Trophoblast cell (in vitro differentiated cells and primary cell): ENCODE results near the gene ZBTB20.

Experiments used
- DNase-seq, 2 donors: peaks; one replicate each; pipeline ENCODE4 v3.0.0-alpha.2; 2016
- H2AFZ ChIP-seq: 2 replicates; pipeline ENCODE4 v1.6.1; 2013; ENCODE audit warnings: low read length, moderate library complexity, mild to moderate bottlenecking; ENCODE audit not compliant: insufficient read depth, poor library complexity
- H2AK5ac ChIP-seq: 2 replicates; pipeline ENCODE4 v1.6.1; 2013; ENCODE audit warnings: mild to moderate bottlenecking, low read length
- H2BK120ac ChIP-seq: 2 replicates; pipeline ENCODE4 v1.6.1; 2013; ENCODE audit warnings: low read length, mild to moderate bottlenecking, moderate library complexity; ENCODE audit not compliant: insufficient read depth, poor library complexity
- H2BK12ac ChIP-seq: 2 replicates; pipeline ENCODE4 v1.6.1; 2013; ENCODE audit warnings: mild to moderate bottlenecking, low read length, moderate library complexity
- H2BK5ac ChIP-seq: 2 replicates; pipeline ENCODE4 v1.6.1; 2013; ENCODE audit warnings: low read length, low read depth, moderate library complexity, mild to moderate bottlenecking; ENCODE audit not compliant: poor library complexity
- H3K14ac ChIP-seq: 2 replicates; pipeline ENCODE4 v1.6.1; 2013; ENCODE audit warnings: mild to moderate bottlenecking, low read length
- H3K18ac ChIP-seq: 2 replicates; pipeline ENCODE4 v1.6.1; 2013; ENCODE audit warnings: mild to moderate bottlenecking, low read length
- H3K23ac ChIP-seq: 2 replicates; pipeline ENCODE4 v1.6.1; 2013; ENCODE audit warnings: low read length
- H3K27ac ChIP-seq: 2 replicates; pipeline ENCODE4 v1.5.1; 2013; ENCODE audit warnings: low read depth, mild to moderate bottlenecking, inconsistent platforms, low read length, moderate library complexity
- H3K27me3 ChIP-seq: 2 replicates; pipeline ENCODE4 v1.6.1; 2013; ENCODE audit warnings: inconsistent platforms, mild to moderate bottlenecking, low read length, moderate library complexity; ENCODE audit not compliant: insufficient read depth
- H3K36me3 ChIP-seq, 2 experiments: 1 replicate in 1 of 2; 2 replicates in 1 of 2; pipeline ENCODE4 v1.6.1; 2013; ENCODE audit warnings: low read length in 2 of 2, mild to moderate bottlenecking in 2 of 2, moderate library complexity in 1 of 2; ENCODE audit not compliant: insufficient read depth in 2 of 2, control insufficient read depth in 1 of 2
- H3K4ac ChIP-seq: 2 replicates; pipeline ENCODE4 v1.6.1; 2013; ENCODE audit warnings: low read depth, mild to moderate bottlenecking, low read length, moderate library complexity
- H3K4me1 ChIP-seq, 2 experiments: 1 replicate in 1 of 2; 2 replicates in 1 of 2; pipeline ENCODE4 v1.6.1; 2013; ENCODE audit warnings: low read length in 2 of 2, mild to moderate bottlenecking in 2 of 2, moderate library complexity in 1 of 2; ENCODE audit not compliant: insufficient read depth in 2 of 2, control insufficient read depth in 1 of 2
- H3K4me2 ChIP-seq: 2 replicates; pipeline ENCODE4 v1.6.1; 2013; ENCODE audit warnings: inconsistent platforms, mild to moderate bottlenecking, low read length, moderate library complexity
- H3K4me3 ChIP-seq: 2 replicates; pipeline ENCODE4 v1.5.1; 2013; ENCODE audit warnings: mild to moderate bottlenecking, low read depth, low read length, inconsistent platforms
- H3K79me1 ChIP-seq: one replicate; pipeline ENCODE4 v1.6.1; 2013; ENCODE audit warnings: low read length
- H3K79me2 ChIP-seq: 2 replicates; pipeline ENCODE4 v1.6.1; 2013; ENCODE audit warnings: low read length, mild to moderate bottlenecking; ENCODE audit not compliant: control insufficient read depth, insufficient read depth, poor library complexity
- H3K9ac ChIP-seq: 2 replicates; pipeline ENCODE4 v1.6.1; 2013; ENCODE audit warnings: mild to moderate bottlenecking, low read length
- H3K9me3 ChIP-seq: 2 replicates; pipeline ENCODE4 v1.6.1; 2013; ENCODE audit warnings: low read depth, mild to moderate bottlenecking, control low read depth, inconsistent platforms, low read length; ENCODE audit not compliant: insufficient read depth
- H4K12ac ChIP-seq: 2 replicates; pipeline ENCODE4 v1.6.1; 2013; ENCODE audit warnings: low read depth, mild to moderate bottlenecking, low read length, moderate library complexity
- H4K8ac ChIP-seq: 2 replicates; pipeline ENCODE4 v1.6.1; 2013; ENCODE audit warnings: low read depth, mild to moderate bottlenecking, low read length, moderate library complexity
- H4K91ac ChIP-seq: one replicate; pipeline ENCODE4 v1.6.1; 2013; ENCODE audit warnings: low read depth, mild to moderate bottlenecking, low read length, moderate library complexity
- WGBS: extraction: QIAGEN DNeasy Blood & Tissue Kit; methylation state at CpG from one replicate; pipeline ENCODE4 v1.1.7; 2013; ENCODE audit warnings: missing lambda C conversion rate; ENCODE audit not compliant: insufficient read length, insufficient coverage; ENCODE audit errors: extremely low coverage; 5-methylcytosine and 5-hydroxymethylcytosine counted together

Gene ZBTB20

GRCh38 chr3:114856835-114857234 lies 290.3 kb downstream of the ZBTB20 start:
- no peaks in the 10 kb centered on the region for H3K36me3 ChIP-seq
- WGBS: no CpG with 5 or more reads among the region's 1 CpG

DNA sequence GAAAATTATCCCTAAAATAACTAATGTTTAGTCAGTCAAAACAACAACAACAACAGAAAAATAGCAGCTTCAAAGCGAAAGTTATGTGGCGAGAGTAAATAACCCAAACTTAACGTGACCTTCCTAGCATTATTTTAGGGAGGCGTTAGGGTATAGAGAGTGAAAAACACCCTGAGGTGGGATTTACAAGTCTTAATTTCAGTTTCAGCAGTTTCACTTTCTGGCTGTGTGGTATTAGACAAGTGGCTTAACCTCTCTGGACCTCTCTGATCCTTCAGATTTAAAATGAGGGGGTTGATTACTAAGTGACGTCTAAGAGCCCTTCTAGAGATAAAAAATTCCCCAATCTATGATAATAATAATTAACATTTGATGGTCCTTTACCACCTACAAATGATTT lies 291.2 kb downstream of the ZBTB20 start:
- H2AFZ ChIP-seq: no peak overlapping the region
- H3K27me3 ChIP-seq: no peaks in the 10 kb centered on the region
- H3K9ac ChIP-seq: no peak overlapping the region
- no CpG with 5 or more reads among the region's 5 CpGs for WGBS
- H2BK120ac ChIP-seq: no peak overlapping the region
- no peak overlapping the region for H3K18ac ChIP-seq
- no peak overlapping the region for H3K14ac ChIP-seq
- H3K9me3 ChIP-seq: no peaks in the 10 kb centered on the region
- no peaks in the 10 kb centered on the region for H3K79me2 ChIP-seq
- H3K23ac ChIP-seq: no peak overlapping the region
- H3K4me3 ChIP-seq: no peak overlapping the region
- H2AK5ac ChIP-seq: no peak overlapping the region
- H3K36me3 ChIP-seq: no peaks in the 10 kb centered on the region
- H3K27ac ChIP-seq: no peak overlapping the region
- H2BK12ac ChIP-seq: no peak overlapping the region
- H4K8ac ChIP-seq: no peak overlapping the region
- DNase-seq: no peak
- H3K79me1 ChIP-seq: no peaks in the 10 kb centered on the region
- H3K4me1 ChIP-seq: no peaks in the 10 kb centered on the region
- H4K12ac ChIP-seq: no peak overlapping the region
- H4K91ac ChIP-seq: no peak overlapping the region
- H3K4me2 ChIP-seq: no peak overlapping the region
- no peak overlapping the region for H3K4ac ChIP-seq
- no peak overlapping the region for H2BK5ac ChIP-seq

More at GRCh38 chr3:114856835-114857234, 290.3 kb downstream of the ZBTB20 start:
- no peak overlapping the region for H2AK5ac ChIP-seq
- H4K12ac ChIP-seq: no peak overlapping the region
- no peak overlapping the region for H2BK12ac ChIP-seq
- no peak overlapping the region for H4K8ac ChIP-seq
- no peaks in the 10 kb centered on the region for H3K9me3 ChIP-seq
- H2BK120ac ChIP-seq: no peak overlapping the region
- no peak overlapping the region for H3K4me2 ChIP-seq
- H4K91ac ChIP-seq: no peak overlapping the region
- H3K79me1 ChIP-seq: no peaks in the 10 kb centered on the region
- H2BK5ac ChIP-seq: no peak overlapping the region
- H3K27me3 ChIP-seq: no peaks in the 10 kb centered on the region
- no peak overlapping the region for H3K9ac ChIP-seq
- H3K4me3 ChIP-seq: no peak overlapping the region
- H3K14ac ChIP-seq: no peak overlapping the region
- no peak overlapping the region for H3K27ac ChIP-seq
- no peaks in the 10 kb centered on the region for H3K4me1 ChIP-seq
- H3K4ac ChIP-seq: no peak overlapping the region
- DNase-seq: no peak
- no peaks in the 10 kb centered on the region for H3K79me2 ChIP-seq
- no peak overlapping the region for H2AFZ ChIP-seq
- no peak overlapping the region for H3K18ac ChIP-seq
- H3K23ac ChIP-seq: no peak overlapping the region

DNA sequence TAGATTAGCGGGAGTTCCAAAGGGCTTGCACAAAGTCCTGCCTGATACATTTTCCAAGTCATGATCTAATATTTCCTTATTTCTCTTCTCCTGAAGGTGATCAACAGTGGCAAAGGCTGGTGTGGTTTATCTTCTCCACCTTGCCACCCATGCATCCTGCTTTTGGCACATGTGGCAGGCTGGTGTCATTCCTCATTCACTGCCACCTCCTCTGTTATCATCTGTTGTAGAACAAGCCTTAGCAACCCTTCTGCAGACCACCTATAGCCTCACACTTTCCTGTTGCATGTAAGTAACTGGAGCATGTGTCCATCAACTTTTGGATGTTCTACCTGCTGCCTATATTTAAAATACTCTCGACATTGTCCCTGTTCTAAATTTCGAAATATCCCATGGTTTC lies 294.1 kb downstream of the ZBTB20 start:
- no peaks in the 10 kb centered on the region for H3K36me3 ChIP-seq

GRCh38 chr3:114850898-114851297 lies 296.2 kb downstream of the ZBTB20 start:
- Histone ChIP-seq H2BK5ac (no peak overlapping the region), H3K4ac (no peak overlapping the region), H4K8ac (no peak overlapping the region), H2BK12ac (no peak overlapping the region), H3K79me2 (no peaks in the 10 kb centered on the region), H2AK5ac (no peak overlapping the region), H3K4me3 (no peak overlapping the region), H3K14ac (no peak overlapping the region), H2AFZ (no peak overlapping the region), H3K79me1 (no peaks in the 10 kb centered on the region), H3K4me2 (no peak overlapping the region), H3K27me3 (no peaks in the 10 kb centered on the region), H4K91ac (no peak overlapping the region), H2BK120ac (no peak overlapping the region), H3K9me3 (no peaks in the 10 kb centered on the region), H3K9ac (no peak overlapping the region), H3K36me3 (no peaks in the 10 kb centered on the region), H3K4me1 (no peaks in the 10 kb centered on the region), H3K27ac (no peak overlapping the region), H3K23ac (no peak overlapping the region), H4K12ac (no peak overlapping the region), H3K18ac (no peak overlapping the region)
- WGBS: no CpG with 5 or more reads among the region's 1 CpG
- DNase-seq: no peak

More for the DNA sequence above, 294.1 kb downstream of the ZBTB20 start:
- no peaks in the 10 kb centered on the region for H3K4me1 ChIP-seq
- no peak overlapping the region for H2BK12ac ChIP-seq
- no peak overlapping the region for H3K14ac ChIP-seq
- H3K79me2 ChIP-seq: no peaks in the 10 kb centered on the region
- no peak overlapping the region for H3K4me2 ChIP-seq
- no peak for DNase-seq
- H2AK5ac ChIP-seq: no peak overlapping the region
- H3K27me3 ChIP-seq: no peaks in the 10 kb centered on the region
- H3K18ac ChIP-seq: no peak overlapping the region
- no peaks in the 10 kb centered on the region for H3K9me3 ChIP-seq
- H4K12ac ChIP-seq: no peak overlapping the region
- H3K27ac ChIP-seq: no peak overlapping the region
- H3K23ac ChIP-seq: no peak overlapping the region
- H3K4ac ChIP-seq: no peak overlapping the region
- no peak overlapping the region for H4K91ac ChIP-seq
- H2BK120ac ChIP-seq: no peak overlapping the region
- H3K9ac ChIP-seq: no peak overlapping the region
- H2BK5ac ChIP-seq: no peak overlapping the region
- no peak overlapping the region for H3K4me3 ChIP-seq
- H4K8ac ChIP-seq: no peak overlapping the region
- H3K79me1 ChIP-seq: no peaks in the 10 kb centered on the region
- no peak overlapping the region for H2AFZ ChIP-seq
- WGBS: no CpG with 5 or more reads among the region's 3 CpGs
